ENCODE data around the gene CYTL1. TPM values are rescaled to one million over a fixed set of nuclear protein-coding genes. Genes with fewer than 3 reads are reported as not detected.
A peak's percentile ranks its signal among the peaks of the same experiment; 100 is the strongest.

The CYTL1 gene
- total and polyA plus RNA-seq, 9 of the 15 experiments (the other 6 are each of a cell fraction or from before 2014, with no cell fraction given), result not detected

GRCh38 chr4:5050520-5051277, 31.4 kb upstream of the CYTL1 start:
- Histone ChIP-seq H2AFZ (ENCODE audit: low read depth, low read length) (peak overlapping the region; percentile 91), H3K9me3 (replicated peaks; ENCODE audit: control insufficient read depth, insufficient read depth, low read depth, low read length) (no peaks in the 10 kb centered on the region), H3K4me1 (replicated peaks in 1 of 2; ENCODE audit: control insufficient read depth in 2 of 2, insufficient read depth in 2 of 2, low read length in 2 of 2) (peaks cover 7 to 22% of the 10 kb centered on the region in 2 experiments; a peak in 3 of 5 replicates), H4K20me1 (replicated peaks; ENCODE audit: control insufficient read depth, insufficient read depth, low read length) (no peaks in the 10 kb centered on the region), H3K9me1 (ENCODE audit: control insufficient read depth, insufficient read depth, low read length) (no peaks in the 10 kb centered on the region), H3K27me3 (ENCODE audit: control insufficient read depth in 2 of 2, insufficient read depth in 2 of 2, low read length in 2 of 2) (peaks cover 0 to 5% of the 10 kb centered on the region in 2 experiments; a peak in 1 of 5 replicates), H3K4me3 (peak overlapping the region; percentile 17; the same call in 1 of the 2 replicates), H3K9ac (ENCODE audit: insufficient read depth in 1 of 2, low read depth in 2 of 2, low read length in 2 of 2) (peak overlapping the region in 1 of 2 experiments; percentile 6; a peak in 1 of 4 replicates), H3K36me3 (ENCODE audit: control insufficient read depth, insufficient read depth, low read length) (no peaks in the 10 kb centered on the region), H3K4me2 (ENCODE audit: insufficient read depth, low read length) (peak overlapping the region; percentile 69), H3K79me2 (ENCODE audit: control insufficient read depth, insufficient read depth, low read length) (no peaks in the 10 kb centered on the region), H3K27ac (ENCODE audit: extremely low read depth, low read depth, low read length) (no peak overlapping the region)
- FAIRE-seq (peak; percentile 80), ATAC-seq (peak; percentile 93), DNase-seq (ENCODE audit: extremely low read depth in 1 of 4, low spot score in 3 of 4) (peak; percentile 62 to 77 (median 68))
- 27% methylated on average over 36 of the region's 36 CpGs for WGBS (ENCODE audit: insufficient coverage, low coverage, missing lambda C conversion rate)
- in situ Hi-C loops (cut with MboI) (no loop called here), intact Hi-C loops (cut with micrococcal nuclease) (loop anchor here (2.0 to 5.0 kb wide), 2 partner anchors 92 to 327 kb away; no protein-coding TSS in a partner anchor)
- POLR2A ChIA-PET, result no interaction called here
- BruUV-seq (replicated peaks), result no TSS peak
- CTCF ChIA-PET (ENCODE audit: low intra/inter-chr PET ratio), result interaction anchor here (1.7 kb wide), 1 partner anchor 328 kb away, joined by 6 read pairs; no protein-coding TSS in a partner anchor
- TF ChIP-seq CTCF (IDR thresholded peaks at IDR 0.05 in 2 of 3, conservative IDR thresholded peaks at IDR 0.05 in 1 of 3; ENCODE audit: insufficient read depth in 2 of 3, low read depth in 1 of 3, low read length in 3 of 3), result peak; percentile 69 to 74 (median 70)
- no peak for TF ChIP-seq NR2F6 (CRISPR knock-in tag; IDR thresholded peaks at IDR 0.05)
- TF ChIP-seq CTBP1 (IDR thresholded peaks at IDR 0.05; ENCODE audit: borderline replicate concordance), result peak; percentile 24; the same call in 1 of the 2 replicates
- peak; percentile 78 for TF ChIP-seq REST (IDR thresholded peaks at IDR 0.05; ENCODE audit: borderline replicate concordance)
- no peak for TF ChIP-seq REST (CRISPR knock-in tag; IDR thresholded peaks at IDR 0.05; ENCODE audit: low read depth)
- no peak for TF ChIP-seq ZNF311 (CRISPR knock-in tag; IDR thresholded peaks at IDR 0.05)
- peak; percentile 64 to 75 for TF ChIP-seq RAD21 (CRISPR knock-in tag; conservative IDR thresholded peaks at IDR 0.05 in 1 of 2, IDR thresholded peaks at IDR 0.05 in 1 of 2)
- TF ChIP-seq ARID2 (IDR thresholded peaks at IDR 0.05), result 0 out of 2 replicates have a peak, but pooled peaks have one; percentile 37
- TF ChIP-seq SMC3 (conservative IDR thresholded peaks at IDR 0.05; ENCODE audit: insufficient read depth, low read depth, low read length), result peak; percentile 73
